Right lobe of liver (tissue), 6 donors: Measurements from ENCODE around the gene BMP10. TPM values are rescaled to one million over a fixed set of nuclear protein-coding genes. Genes with fewer than 3 reads are reported as not detected.

Experiments used
- ATAC-seq, 4 donors: fragments of 200-7000 bp; cut with Tn5 transposase; one replicate each; pipeline ENCODE4 v1.9.1; 2020; ENCODE audit warnings: mild to moderate bottlenecking in 4 of 4, moderate library complexity in 4 of 4
- DNase-seq, 3 donors: peaks; one replicate each; pipeline ENCODE4 v3.0.0-alpha.2; 2020
- H3K27ac ChIP-seq, 3 donors: fragments of 200-600 bp; one replicate each; pipeline ENCODE4 v1.8.0; 2022
- H3K27me3 ChIP-seq, 2 donors: fragments of 200-600 bp; one replicate each; pipeline ENCODE4 v1.8.0; 2022
- H3K36me3 ChIP-seq, 4 donors: fragments of 200-600 bp; sonication (generic) in 1 of 4; one replicate each; pipeline versions ENCODE4 v1.5.1 to v1.8.0; 2017 to 2022; ENCODE audit warnings: control low read depth in 1 of 4
- H3K4me1 ChIP-seq, 4 donors: fragments of 200-600 bp; sonication (generic) in 1 of 4; one replicate each; pipeline versions ENCODE4 v1.5.1 to v1.8.0; 2017 to 2022; ENCODE audit warnings: control low read depth in 1 of 4
- H3K4me3 ChIP-seq, 3 donors: fragments of 200-600 bp; one replicate each; pipeline ENCODE4 v1.8.0; 2022
- H3K9me3 ChIP-seq, 4 donors: fragments of 200-600 bp; sonication (generic) in 1 of 4; one replicate each; pipeline versions ENCODE4 v1.5.1 to v1.8.0; 2017 to 2022; ENCODE audit warnings: control low read depth in 1 of 4
- CTCF ChIP-seq, 4 donors: fragments of 200-600 bp in 3 of 4; fragments of 450-650 bp in 1 of 4; IDR thresholded peaks; one replicate each; pipeline versions ENCODE4 v1.5.1 to v1.8.0; 2016 to 2022; ENCODE audit warnings: antibody characterized with exemption in 4 of 4, mild to moderate bottlenecking in 2 of 4
- POLR2A ChIP-seq: fragments of 450-650 bp; IDR thresholded peaks from one replicate; pipeline ENCODE4 v1.6.1; 2017; ENCODE audit warnings: antibody characterized with exemption, mild to moderate bottlenecking
- WGBS: methylation state at CpG from one replicate; pipeline ENCODE4 v1.1.6; 2018; ENCODE audit warnings: low coverage, low lambda C conversion rate; ENCODE audit not compliant: insufficient coverage; ENCODE audit errors: missing lambda C conversion rate; 5-methylcytosine and 5-hydroxymethylcytosine counted together
- intact Hi-C, 2 donors: fragments of 100-400 bp; cut with DNase I; formaldehyde crosslinking; loops; one replicate each; pipeline versions ENCODE4 v1.11.2 to v1.14.1; 2022
- total RNA-seq, 6 experiments: library from RNA; depleted of rRNA in 2 of 6; stranded (reverse); fragments of >200 nt in 2 of 6; fragmentation: NEBNext Ultra II Directional in 3 of 6; extraction: Animal tissue kit (Norgen Biotek cat#: 25700) in 3 of 6; gene quantifications; one replicate each; pipeline versions ENCODE4 v1.1.0 to v1.2.4, GENCODE V29; 2016 to 2023
- donor health status: DM: no; HTN: yes; CAD: no.
- donor health status: DM: no; HTN: no; CAD: no.
- donor health status: DM: no; HTN: no; CAD: no.
- donor health status: DM: no; HTN: yes; CAD: no.
- donor health status: DM: no; HTN: yes; CAD: no.

The BMP10 gene
- total RNA-seq, 6 experiments from 2014 or later, result 4.0 to 15.4 (median 6.0) TPM

GRCh38 chr2:68912111-68912510, 40.9 kb upstream of the BMP10 start:
- ATAC-seq (no peak), DNase-seq (no peak)
- H3K4me3 ChIP-seq, result no peak overlapping the region
- H3K36me3 ChIP-seq, result no peaks in the 10 kb centered on the region
- no peaks in the 10 kb centered on the region for H3K9me3 ChIP-seq
- TF ChIP-seq POLR2A (no peak), CTCF (IDR thresholded peaks at IDR 0.05) (no peak)
- no peaks in the 10 kb centered on the region for H3K27me3 ChIP-seq
- intact Hi-C loops, result loop anchor here (10.0 kb wide), 2 partner anchors 187 to 427 kb away; no protein-coding TSS in a partner anchor
- no peak overlapping the region for H3K27ac ChIP-seq
- WGBS, result 92% methylated on average over 3 of the region's 3 CpGs
- H3K4me1 ChIP-seq, result peaks cover 0 to 25% (median 0%) of the 10 kb centered on the region in 4 donors

DNA sequence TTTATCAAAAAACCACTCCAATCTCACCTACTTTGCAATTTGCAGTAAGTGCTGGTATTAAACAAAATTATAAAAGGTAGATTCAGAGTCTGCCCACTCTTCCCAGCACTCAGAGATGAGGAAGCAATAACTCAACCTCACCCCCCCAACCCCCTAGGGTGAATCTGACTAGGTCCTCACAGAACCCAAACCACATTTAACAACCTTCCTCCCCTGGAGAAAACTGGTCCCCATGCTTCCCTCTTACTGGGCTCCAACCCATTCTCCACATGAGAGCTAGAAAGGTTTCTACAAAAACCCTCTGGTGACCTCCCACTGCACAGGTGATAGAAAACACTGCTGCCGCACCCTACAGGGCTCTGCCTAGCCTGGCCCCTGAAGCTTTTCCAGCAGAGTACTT, 40.5 kb upstream of the BMP10 start:
- Histone ChIP-seq H3K9me3 (no peaks in the 10 kb centered on the region), H3K27me3 (no peaks in the 10 kb centered on the region), H3K4me3 (no peak overlapping the region), H3K4me1 (peaks cover 0 to 21% (median 0%) of the 10 kb centered on the region in 4 donors), H3K36me3 (no peaks in the 10 kb centered on the region), H3K27ac (no peak overlapping the region)
- intact Hi-C loops, result loop anchor here (10.0 kb wide), 2 partner anchors 187 to 427 kb away; no protein-coding TSS in a partner anchor
- ATAC-seq, result no peak
- no peak for TF ChIP-seq POLR2A
- TF ChIP-seq CTCF (IDR thresholded peaks at IDR 0.05), result no peak
- WGBS, result 86% methylated on average over 1 of the region's 1 CpG
- no peak for DNase-seq

- DNase-seq (no peak), ATAC-seq (no peak)
- no peaks in the 10 kb centered on the region for H3K27me3 ChIP-seq
- intact Hi-C loops, result loop anchor here (10.0 kb wide), 2 partner anchors 186 to 426 kb away; no protein-coding TSS in a partner anchor
- no peaks in the 10 kb centered on the region for H3K9me3 ChIP-seq
- 55% methylated on average over 2 of the region's 4 CpGs for WGBS
- no peak for TF ChIP-seq POLR2A
- no peak for TF ChIP-seq CTCF (IDR thresholded peaks at IDR 0.05)
- H3K36me3 ChIP-seq, result no peaks in the 10 kb centered on the region
- H3K4me1 ChIP-seq, result peaks cover 0 to 16% (median 0%) of the 10 kb centered on the region in 4 donors
- no peak overlapping the region for H3K27ac ChIP-seq
- no peak overlapping the region for H3K4me3 ChIP-seq
Measured at GRCh38 chr2:68911246-68911645, 40.0 kb upstream of the BMP10 start.

DNA sequence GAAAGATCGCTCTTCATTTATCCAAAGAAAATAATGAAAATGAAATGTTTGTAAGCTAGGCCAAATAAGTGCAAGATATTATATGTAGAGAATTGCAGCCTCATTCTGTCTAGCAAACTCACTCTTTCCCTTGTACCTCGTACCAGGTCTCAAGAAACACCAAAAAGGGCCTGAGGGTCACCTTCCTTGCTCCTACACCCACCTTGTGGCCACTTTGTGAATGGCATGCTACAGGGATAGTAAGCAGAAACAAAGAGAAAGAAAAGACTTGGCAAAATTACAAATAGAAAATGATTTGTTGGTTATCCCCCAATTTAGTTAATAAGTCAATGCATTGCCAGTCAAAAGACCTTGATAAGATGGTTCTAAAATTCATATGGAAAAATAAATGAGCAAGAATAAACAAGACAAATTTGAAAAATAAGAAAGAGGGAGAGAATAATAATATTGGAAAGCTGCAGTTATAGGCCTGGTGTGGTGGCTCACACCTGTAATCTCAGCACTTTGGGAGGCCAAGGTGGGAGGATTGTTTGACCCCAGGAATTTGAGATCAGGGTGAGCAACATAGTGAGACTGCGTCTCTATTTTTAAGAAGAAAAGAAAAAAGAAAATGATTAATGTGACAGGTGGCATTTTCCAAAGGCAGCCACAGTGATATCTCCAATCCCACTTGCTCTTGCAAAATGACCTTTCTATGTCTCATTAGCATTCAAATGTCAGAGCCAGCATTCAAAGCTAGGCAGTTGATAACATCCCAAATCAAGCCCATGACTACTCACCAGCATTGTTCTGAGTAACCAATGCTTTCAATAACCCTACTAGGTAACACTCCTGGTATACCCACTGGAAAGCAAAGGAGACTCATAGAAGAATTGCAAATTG, 38.8 kb upstream of the BMP10 start:
- 69% methylated on average over 2 of the region's 3 CpGs for WGBS
- DNase-seq, result peak in 2 of 3 donors; percentile 48 to 64
- Histone ChIP-seq H3K27ac (no peak overlapping the region), H3K36me3 (no peaks in the 10 kb centered on the region), H3K4me3 (no peak overlapping the region), H3K27me3 (no peaks in the 10 kb centered on the region), H3K9me3 (no peaks in the 10 kb centered on the region), H3K4me1 (peaks cover 0 to 11% (median 0%) of the 10 kb centered on the region in 4 donors)
- ATAC-seq, result peak; percentile 69 to 77 (median 74)
- intact Hi-C loops, result loop anchor here (10.0 kb wide), 2 partner anchors 185 to 425 kb away; no protein-coding TSS in a partner anchor
- TF ChIP-seq CTCF (IDR thresholded peaks at IDR 0.05) (peak; percentile 75 to 90 (median 87)), POLR2A (no peak)
